GM12874 (cell line): ENCODE results near the gene MAP2K1.

ENCODE experiments used
- TF ChIP-seq, protein P1 (sequence below): IDR thresholded peaks from 2 replicates; pipeline ENCODE4 v1.5.1; 2011; ENCODE audit warnings: low read depth, mild to moderate bottlenecking, control low read depth, low read length, moderate library complexity; ENCODE audit not compliant: insufficient read depth

MAP2K1 gene

DNA sequence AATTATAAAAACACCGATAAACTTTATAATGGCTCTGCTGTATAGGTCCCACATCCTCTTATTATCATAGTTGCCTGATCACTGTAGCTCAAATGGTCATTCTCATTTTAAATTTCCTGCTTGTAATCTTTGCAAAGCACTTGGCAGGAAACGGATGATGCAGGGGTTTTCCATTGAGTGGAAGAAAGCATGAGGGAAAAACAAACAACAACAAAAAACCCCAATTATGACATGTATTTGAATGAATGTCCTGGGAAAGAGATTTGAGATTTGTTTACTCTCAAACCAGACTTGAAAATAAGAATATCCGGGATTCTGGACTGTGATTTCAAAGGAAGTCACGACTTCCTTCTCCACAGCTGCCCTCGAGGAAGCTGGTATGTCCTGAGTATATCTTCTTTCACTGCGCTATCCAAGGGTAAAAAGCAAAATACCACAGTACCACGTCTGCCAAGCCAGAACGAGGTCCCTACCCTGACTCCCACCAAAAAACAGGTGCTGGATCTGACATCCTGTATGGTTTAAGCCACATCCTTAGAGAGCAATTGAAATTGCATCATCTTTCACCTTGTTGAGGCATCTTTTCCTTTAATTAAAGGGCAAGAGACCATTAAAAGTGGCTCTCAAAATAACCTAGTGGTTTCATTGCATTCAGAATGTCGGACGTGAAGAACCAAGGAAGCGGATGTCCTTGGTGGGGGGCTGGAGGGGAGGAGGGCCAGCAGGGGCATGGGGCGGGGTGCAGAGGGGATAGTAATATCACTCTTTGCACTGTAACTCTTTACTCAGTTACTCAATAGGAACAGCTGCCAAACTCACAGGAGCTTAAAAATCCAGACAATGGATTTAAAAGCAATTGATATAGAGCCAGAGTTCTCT is 16.7 kb upstream of the MAP2K1 start:
- TF ChIP-seq, protein P1, sequence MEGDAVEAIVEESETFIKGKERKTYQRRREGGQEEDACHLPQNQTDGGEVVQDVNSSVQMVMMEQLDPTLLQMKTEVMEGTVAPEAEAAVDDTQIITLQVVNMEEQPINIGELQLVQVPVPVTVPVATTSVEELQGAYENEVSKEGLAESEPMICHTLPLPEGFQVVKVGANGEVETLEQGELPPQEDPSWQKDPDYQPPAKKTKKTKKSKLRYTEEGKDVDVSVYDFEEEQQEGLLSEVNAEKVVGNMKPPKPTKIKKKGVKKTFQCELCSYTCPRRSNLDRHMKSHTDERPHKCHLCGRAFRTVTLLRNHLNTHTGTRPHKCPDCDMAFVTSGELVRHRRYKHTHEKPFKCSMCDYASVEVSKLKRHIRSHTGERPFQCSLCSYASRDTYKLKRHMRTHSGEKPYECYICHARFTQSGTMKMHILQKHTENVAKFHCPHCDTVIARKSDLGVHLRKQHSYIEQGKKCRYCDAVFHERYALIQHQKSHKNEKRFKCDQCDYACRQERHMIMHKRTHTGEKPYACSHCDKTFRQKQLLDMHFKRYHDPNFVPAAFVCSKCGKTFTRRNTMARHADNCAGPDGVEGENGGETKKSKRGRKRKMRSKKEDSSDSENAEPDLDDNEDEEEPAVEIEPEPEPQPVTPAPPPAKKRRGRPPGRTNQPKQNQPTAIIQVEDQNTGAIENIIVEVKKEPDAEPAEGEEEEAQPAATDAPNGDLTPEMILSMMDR = no peak

DNA sequence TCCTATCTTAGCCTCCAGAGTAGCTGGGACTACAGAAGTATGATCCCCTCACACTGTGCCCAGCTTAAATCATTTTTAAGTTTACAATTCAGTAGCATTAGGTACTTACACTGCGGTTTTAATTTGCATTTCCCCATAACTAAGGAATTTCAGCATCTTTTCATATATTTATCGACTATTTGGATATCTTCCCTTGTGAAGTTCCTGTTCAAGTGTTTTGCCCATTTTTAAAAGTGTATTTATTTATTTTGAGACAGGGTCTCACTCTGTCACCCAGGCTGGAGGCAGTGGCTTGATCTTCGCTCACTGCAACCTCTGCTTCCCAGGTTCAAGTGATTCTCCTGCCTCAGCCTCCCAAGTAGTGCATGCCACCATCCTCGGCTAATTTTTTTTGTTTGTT is 12.5 kb upstream of the MAP2K1 start:
- TF ChIP-seq, protein P1 = no peak

- TF ChIP-seq, protein P1 = no peak
These were observed 7.8 kb upstream of the MAP2K1 start for GRCh38 chr15:66378814-66379430.

DNA sequence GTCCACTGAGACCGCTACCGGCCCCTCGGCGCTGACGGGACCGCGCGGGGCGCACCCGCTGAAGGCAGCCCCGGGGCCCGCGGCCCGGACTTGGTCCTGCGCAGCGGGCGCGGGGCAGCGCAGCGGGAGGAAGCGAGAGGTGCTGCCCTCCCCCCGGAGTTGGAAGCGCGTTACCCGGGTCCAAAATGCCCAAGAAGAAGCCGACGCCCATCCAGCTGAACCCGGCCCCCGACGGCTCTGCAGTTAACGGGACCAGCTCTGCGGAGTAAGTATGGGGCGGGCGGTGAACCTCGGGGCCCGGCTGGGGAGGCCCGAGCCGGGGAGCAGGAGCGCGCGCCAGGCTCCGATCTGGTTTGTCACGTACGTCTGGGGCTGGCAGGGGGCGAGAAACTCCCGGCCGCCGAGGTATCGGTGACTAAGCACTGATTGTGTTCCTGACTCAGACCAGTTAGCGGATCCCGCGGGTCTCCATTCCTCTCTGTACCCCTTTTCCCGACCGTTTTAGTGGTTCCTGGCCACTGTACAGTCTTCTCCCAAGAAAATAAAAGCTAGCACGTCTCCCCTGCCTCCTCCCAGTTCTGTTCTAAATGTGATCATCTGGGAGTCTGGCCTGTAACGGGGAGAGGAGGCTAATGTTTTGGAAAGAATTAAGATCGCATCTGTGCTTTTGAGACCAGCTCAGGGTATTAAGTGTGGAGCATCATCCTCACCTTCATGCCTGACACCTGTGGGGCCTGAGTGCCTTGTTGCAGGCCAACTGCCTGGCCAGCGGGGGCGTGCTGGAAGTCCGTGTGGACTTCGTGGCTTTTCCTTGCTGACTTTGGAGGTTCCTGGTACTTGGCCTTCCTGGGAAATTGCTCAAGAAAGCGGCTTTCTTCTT is 691 bp downstream of the MAP2K1 start:
- TF ChIP-seq, protein P1 = peak; percentile 63

GRCh38 chr15:66388043-66388363 is 1.3 kb downstream of the MAP2K1 start:
- TF ChIP-seq, protein P1 = no peak

- TF ChIP-seq, protein P1 = no peak
These were observed 1.9 kb downstream of the MAP2K1 start for GRCh38 chr15:66388576-66388975.

GRCh38 chr15:66389098-66389858 is 2.6 kb downstream of the MAP2K1 start:
- TF ChIP-seq, protein P1 = no peak
